GM10847 (cell line): ENCODE measurements around the gene ZNF652.

Experiments used
- POLR2A ChIP-seq: IDR thresholded peaks from 2 replicates; pipeline ENCODE4 v1.6.1; 2011; ENCODE audit not compliant: insufficient read length; ENCODE audit errors: extremely low read depth

ZNF652 gene

GRCh38 chr17:49388692-49389513 is 26.9 kb upstream of the ZNF652 start:
- no peak for TF ChIP-seq POLR2A

GRCh38 chr17:49388290-49388640 is 26.2 kb upstream of the ZNF652 start:
- peak; percentile 30 for TF ChIP-seq POLR2A

GRCh38 chr17:49387498-49388289 is 25.6 kb upstream of the ZNF652 start:
- no peak for TF ChIP-seq POLR2A

GRCh38 chr17:49386373-49386772 is 24.3 kb upstream of the ZNF652 start:
- TF ChIP-seq POLR2A, result no peak

GRCh38 chr17:49384951-49385350 is 22.9 kb upstream of the ZNF652 start:
- TF ChIP-seq POLR2A, result no peak

GRCh38 chr17:49383060-49383459 is 21.0 kb upstream of the ZNF652 start:
- no peak for TF ChIP-seq POLR2A

GRCh38 chr17:49382556-49382955 is 20.5 kb upstream of the ZNF652 start:
- no peak for TF ChIP-seq POLR2A

- no peak for TF ChIP-seq POLR2A
Observed at GRCh38 chr17:49381793-49382192, 19.7 kb upstream of the ZNF652 start.

- TF ChIP-seq POLR2A, result no peak
Observed at GRCh38 chr17:49381033-49381432, 19.0 kb upstream of the ZNF652 start.

GRCh38 chr17:49379926-49380325 is 17.9 kb upstream of the ZNF652 start:
- no peak for TF ChIP-seq POLR2A

- TF ChIP-seq POLR2A, result no peak
Observed at GRCh38 chr17:49378311-49378710, 16.3 kb upstream of the ZNF652 start.

- TF ChIP-seq POLR2A, result no peak
Observed at GRCh38 chr17:49375544-49375943, 13.5 kb upstream of the ZNF652 start.

- no peak for TF ChIP-seq POLR2A
Observed at GRCh38 chr17:49373115-49373514, 11.1 kb upstream of the ZNF652 start.

- no peak for TF ChIP-seq POLR2A
Observed at GRCh38 chr17:49372425-49372824, 10.4 kb upstream of the ZNF652 start.

GRCh38 chr17:49370971-49371834 is 9.2 kb upstream of the ZNF652 start:
- no peak for TF ChIP-seq POLR2A
